HepG2 (cell line): Measurements from ENCODE around the gene ELFN1. TPM values are rescaled to one million over a fixed set of nuclear protein-coding genes. Genes with fewer than 3 reads are reported as not detected.
A peak's percentile ranks its signal among the peaks of the same experiment; 100 is the strongest.

ENCODE experiments used
- ATAC-seq: fragments of 200-7000 bp; cut with Tn5 transposase; 3 replicates; pipeline ENCODE4 v1.9.1; 2020; ENCODE audit warnings: mild to moderate bottlenecking, moderate library complexity
- BruUV-seq: library from RNA; stranded (reverse); fragments of 400-500 nt; replicated peaks from 2 replicates; lab custom pipeline; 2021; lab: Mats Ljungman, UMichigan
- CTCF ChIA-PET: fragments of 300-600 bp; formaldehyde crosslinking; extraction: SDS; loops from one replicate; lab custom pipeline; 2021; ENCODE audit warnings: low total read pairs, inconsistent platforms, low intra/inter-chr PET ratio; lab: Yijun Ruan, JAX
- POLR2A ChIA-PET: fragments of 350-600 bp; sonication (Branson Sonifier 250); formaldehyde crosslinking; loops from one replicate; lab custom pipeline; 2020; ENCODE audit warnings: antibody characterized with exemption, inconsistent platforms; lab: Yijun Ruan, JAX
- DNase-seq: peaks from one replicate; pipeline ENCODE4 v3.0.0-alpha.2; 2015; ENCODE audit warnings: low spot score
- FAIRE-seq: peaks from 3 replicates; lab custom pipeline; 2011; peaks lifted over from hg19 to GRCh38; lab: Jason Lieb, UNC
- H2AFZ ChIP-seq: one replicate; pipeline ENCODE4 v1.6.1; 2011; ENCODE audit warnings: low read length, inconsistent platforms
- H3K27ac ChIP-seq: fragments of 300-600 bp; 3 replicates; pipeline ENCODE4 v1.8.0; 2011; ENCODE audit warnings: mixed run types, mild to moderate bottlenecking, mixed read lengths, low read length, inconsistent platforms; ENCODE audit not compliant: insufficient read depth; ENCODE audit errors: extremely low read length
- H3K27me3 ChIP-seq, 2 experiments: fragments of 200-600 bp in 1 of 2; 2 replicates in 1 of 2; 3 replicates in 1 of 2; pipeline versions ENCODE4 v1.6.0 to v1.8.0; 2011; ENCODE audit warnings: low read length in 2 of 2, mild to moderate bottlenecking in 2 of 2, moderate library complexity in 2 of 2, inconsistent platforms in 1 of 2; ENCODE audit not compliant: insufficient read depth in 2 of 2, control insufficient read depth in 1 of 2
- H3K36me3 ChIP-seq, 2 experiments: fragments of 200-600 bp in 1 of 2; replicated peaks in 1 of 2; 2 replicates in 1 of 2; 3 replicates in 1 of 2; pipeline versions ENCODE4 v1.5.1 to v1.8.0; 2011; ENCODE audit warnings: low read length in 2 of 2, inconsistent platforms in 1 of 2; ENCODE audit not compliant: insufficient read depth in 2 of 2, control insufficient read depth in 1 of 2
- H3K4me1 ChIP-seq: 2 replicates; pipeline ENCODE4 v1.5.1; 2012; ENCODE audit warnings: low read length, inconsistent platforms; ENCODE audit not compliant: insufficient read depth
- H3K4me2 ChIP-seq: 2 replicates; pipeline ENCODE4 v1.6.0; 2011; ENCODE audit warnings: low read depth, low read length, inconsistent platforms
- H3K4me3 ChIP-seq, 3 experiments: fragments of 200-600 bp in 1 of 3; sonication (generic), shearing (Covaris generic) in 1 of 3; replicated peaks in 1 of 3; 2 replicates each; pipeline ENCODE4 v1.5.1; 2011 to 2016; ENCODE audit warnings: low read length in 3 of 3, inconsistent platforms in 2 of 3, low read depth in 2 of 3, mild to moderate bottlenecking in 2 of 3, control low read depth in 1 of 3, mixed read lengths in 1 of 3; ENCODE audit not compliant: insufficient read depth in 1 of 3
- H3K79me2 ChIP-seq: one replicate; pipeline ENCODE4 v1.6.1; 2011; ENCODE audit warnings: low read length, inconsistent platforms; ENCODE audit not compliant: insufficient read depth
- H3K9ac ChIP-seq: 2 replicates; pipeline ENCODE4 v1.6.0; 2011; ENCODE audit warnings: mild to moderate bottlenecking, low read depth, low read length, inconsistent platforms; ENCODE audit not compliant: insufficient read depth
- H3K9me3 ChIP-seq: 2 replicates; pipeline ENCODE4 v1.5.1; 2012; ENCODE audit warnings: mild to moderate bottlenecking, low read length
- H4K20me1 ChIP-seq: 2 replicates; pipeline ENCODE4 v1.6.0; 2011; ENCODE audit warnings: inconsistent platforms, mild to moderate bottlenecking, low read length, moderate library complexity; ENCODE audit not compliant: insufficient read depth
- FOXC1 ChIP-seq: sonication (generic); formaldehyde crosslinking; IDR thresholded peaks from 2 replicates; pipeline ENCODE4 v1.8.0; 2022; ENCODE audit warnings: mild to moderate bottlenecking, missing genetic modification reagents, borderline replicate concordance
- GABPB1 ChIP-seq: IDR thresholded peaks from 2 replicates; pipeline ENCODE4 v1.6.1; 2016; ENCODE audit warnings: mild to moderate bottlenecking, missing genetic modification reagents, moderate library complexity, missing compliant biosample characterization
- GATAD2A ChIP-seq: IDR thresholded peaks from 2 replicates; pipeline ENCODE4 v1.6.1; 2016
- HDAC2 ChIP-seq: sonication (generic); formaldehyde crosslinking; IDR thresholded peaks from 2 replicates; pipeline ENCODE4 v1.4.0; 2020; ENCODE audit warnings: missing genetic modification reagents
- HOXA9 ChIP-seq: sonication (generic); formaldehyde crosslinking; IDR thresholded peaks from 2 replicates; pipeline ENCODE4 v1.8.1; 2022; ENCODE audit warnings: missing genetic modification reagents, mild to moderate bottlenecking, moderate library complexity, borderline replicate concordance
- JARID2 ChIP-seq: sonication (generic); formaldehyde crosslinking; IDR thresholded peaks from 2 replicates; pipeline ENCODE4 v1.8.1; 2023; ENCODE audit warnings: missing genetic modification reagents, inconsistent platforms; ENCODE audit not compliant: insufficient replicate concordance
- MEF2D ChIP-seq: sonication (generic); formaldehyde crosslinking; IDR thresholded peaks from 2 replicates; pipeline ENCODE4 v1.5.1; 2020; ENCODE audit warnings: mild to moderate bottlenecking, missing genetic modification reagents
- MTF2 ChIP-seq: sonication (generic); formaldehyde crosslinking; IDR thresholded peaks from 2 replicates; pipeline ENCODE4 v1.5.0; 2020; ENCODE audit warnings: missing genetic modification reagents, borderline replicate concordance
- NCOA5 ChIP-seq: sonication (generic); formaldehyde crosslinking; IDR thresholded peaks from 2 replicates; pipeline ENCODE4 v1.4.0; 2020; ENCODE audit warnings: missing genetic modification reagents
- NFKB2 ChIP-seq: sonication (generic); formaldehyde crosslinking; IDR thresholded peaks from 2 replicates; pipeline ENCODE4 v1.4.0; 2020; ENCODE audit warnings: missing genetic modification reagents, borderline replicate concordance
- NR2F6 ChIP-seq, 2 experiments: IDR thresholded peaks; 2 replicates each; pipeline ENCODE4 v1.6.1; 2016; ENCODE audit warnings: antibody characterized with exemption in 1 of 2, mild to moderate bottlenecking in 1 of 2
- PLRG1 ChIP-seq: fragments of 450-650 bp; conservative IDR thresholded peaks from 2 replicates; pipeline ENCODE4 v1.6.1; 2016
- ZNF343 ChIP-seq: sonication (generic); formaldehyde crosslinking; IDR thresholded peaks from 2 replicates; pipeline ENCODE4 v1.4.0; 2020; ENCODE audit warnings: mild to moderate bottlenecking, missing genetic modification reagents
- ZNF451 ChIP-seq: sonication (generic); formaldehyde crosslinking; IDR thresholded peaks from 2 replicates; pipeline ENCODE4 v1.5.0; 2020; ENCODE audit warnings: mild to moderate bottlenecking, missing genetic modification reagents
- ZNF512B ChIP-seq: sonication (generic); formaldehyde crosslinking; IDR thresholded peaks from 2 replicates; pipeline ENCODE4 v1.5.1; 2020; ENCODE audit warnings: missing genetic modification reagents, mild to moderate bottlenecking, borderline replicate concordance
- ZNF557 ChIP-seq: sonication (generic); formaldehyde crosslinking; IDR thresholded peaks from 2 replicates; pipeline ENCODE4 v1.4.0; 2020; ENCODE audit warnings: missing genetic modification reagents
- ZNF777 ChIP-seq: sonication (generic); formaldehyde crosslinking; IDR thresholded peaks from 2 replicates; pipeline ENCODE4 v1.4.0; 2020; ENCODE audit warnings: missing genetic modification reagents
- ZNF780A ChIP-seq: sonication (generic); formaldehyde crosslinking; IDR thresholded peaks from 2 replicates; pipeline ENCODE4 v1.8.0; 2022; ENCODE audit warnings: mild to moderate bottlenecking, missing genetic modification reagents, moderate library complexity
- ZSCAN12 ChIP-seq: sonication (generic); formaldehyde crosslinking; IDR thresholded peaks from 2 replicates; pipeline ENCODE4 v1.9.0; 2021; ENCODE audit warnings: mild to moderate bottlenecking, missing genetic modification reagents
- WGBS: methylation state at CpG from one replicate; pipeline ENCODE4 v1.1.6; 2017; ENCODE audit warnings: low lambda C conversion rate; 5-methylcytosine and 5-hydroxymethylcytosine counted together
- in situ Hi-C: cut with HindIII; loops from 2 replicates; pipeline ENCODE4 v1.10.0; 2017; ENCODE audit warnings: low pct_unique_long_range_greater_than_20kb; ENCODE audit not compliant: extremely low pct_ligation_motif_present
- intact Hi-C: fragments of 100-400 bp; cut with micrococcal nuclease; formaldehyde crosslinking; loops from one replicate; pipeline ENCODE4 v1.10.0; 2022; ENCODE audit not compliant: unreplicated experiment
- polyA plus RNA-seq, 8 experiments: library from polyadenylated mRNA; depleted of rRNA in 3 of 8; stranded (reverse) in 7 of 8; unstranded in 1 of 8; fragments of >200 nt; fragmentation: Illumina TruSeq in 4 of 8; extraction: Trizol in 4 of 8; gene quantifications; 2 replicates each; pipeline versions ENCODE4 v1.2.1 to v1.2.3, GENCODE V29; 2011 to 2016; ENCODE audit warnings: low read depth in 4 of 8, missing spikeins in 1 of 8, mixed read lengths in 1 of 8; ENCODE audit not compliant: insufficient read depth in 1 of 8
- total RNA-seq, 5 experiments: library from RNA; depleted of rRNA; stranded (reverse); fragments of >200 nt; fragmentation: Illumina TruSeq; extraction: Trizol; gene quantifications; 2 replicates each; pipeline ENCODE4 v1.2.3, GENCODE V29; 2016; ENCODE audit warnings: low read depth in 1 of 5

ELFN1 gene
- total and polyA plus RNA-seq, 2 of the 13 experiments (the other 11 are each of a cell fraction or from before 2014, with no cell fraction given), result 0.13 to 0.18 TPM

- TF ChIP-seq ZNF512B (CRISPR knock-in tag), result 0 out of 2 replicates have a peak, but pooled peaks have one; percentile 65
- 0 out of 2 replicates have a peak, but pooled peaks have one; percentile 28 for TF ChIP-seq MTF2 (CRISPR knock-in tag)
These were observed 3.1 kb upstream of the ELFN1 start (continued) for GRCh38 chr7:1666823-1667565.

GRCh38 chr7:1667566-1668395, 2.3 kb upstream of the ELFN1 start:
- WGBS, result 47% methylated on average over 5 of the region's 77 CpGs
- H3K4me2 ChIP-seq, result peak overlapping the region; percentile 83
- ChIA-PET CTCF (no interaction called here), POLR2A (no interaction called here)
- no peak for DNase-seq
- no peak overlapping the region for H3K9ac ChIP-seq
- intact Hi-C loops (no loop called here), in situ Hi-C loops (loop anchor here (5.0 kb wide), 2 partner anchors 45 to 90 kb away; no protein-coding TSS in a partner anchor)
- H2AFZ ChIP-seq, result no peak overlapping the region
- H3K79me2 ChIP-seq, result no peaks in the 10 kb centered on the region
- no peaks in the 10 kb centered on the region for H4K20me1 ChIP-seq
- ATAC-seq, result peak; percentile 26
- peaks cover 7 to 58% of the 10 kb centered on the region in 2 experiments; a peak in 4 of 5 replicates for H3K27me3 ChIP-seq
- no TSS peak for BruUV-seq
- peak overlapping the region; percentile 27 to 64 (median 42); a peak in 4 of 6 replicates for H3K4me3 ChIP-seq
- H3K27ac ChIP-seq, result no peak overlapping the region
- no peak for FAIRE-seq
- no peaks in the 10 kb centered on the region for H3K9me3 ChIP-seq
- no peaks in the 10 kb centered on the region for H3K36me3 ChIP-seq
- peaks cover 22% of the 10 kb centered on the region; the same call in 1 of the 2 replicates for H3K4me1 ChIP-seq
- no peak for TF ChIP-seq ZSCAN12
- no peak for TF ChIP-seq JARID2 (CRISPR knock-in tag)
- TF ChIP-seq NR2F6 (IDR thresholded peaks at IDR 0.05), result no peak
- TF ChIP-seq NR2F6 (CRISPR knock-in tag; IDR thresholded peaks at IDR 0.05), result no peak
- TF ChIP-seq PLRG1, result no peak
- TF ChIP-seq GATAD2A (CRISPR knock-in tag), result no peak
- no peak for TF ChIP-seq NCOA5
- TF ChIP-seq HOXA9 (CRISPR knock-in tag), result no peak
- TF ChIP-seq GABPB1, result peak; percentile 23; the same call in 1 of the 2 replicates
- no peak for TF ChIP-seq ZNF557 (CRISPR knock-in tag)
- no peak for TF ChIP-seq HDAC2 (CRISPR knock-in tag)
- TF ChIP-seq ZNF777, result peak; percentile 38; the same call in 1 of the 2 replicates
- no peak for TF ChIP-seq MEF2D
- no peak for TF ChIP-seq FOXC1
- TF ChIP-seq ZNF343, result no peak
- TF ChIP-seq ZNF451 (CRISPR knock-in tag), result no peak
- no peak for TF ChIP-seq ZNF780A
- TF ChIP-seq NFKB2 (CRISPR knock-in tag), result no peak
